NCI-H128 (cell line): ENCODE measurements around the gene POU2AF1.

Experiments used
- DNase-seq: peaks from one replicate; lab custom pipeline; 2025; ENCODE audit not compliant: unreplicated experiment; lab: John Stamatoyannopoulos, UW

Gene POU2AF1

DNA sequence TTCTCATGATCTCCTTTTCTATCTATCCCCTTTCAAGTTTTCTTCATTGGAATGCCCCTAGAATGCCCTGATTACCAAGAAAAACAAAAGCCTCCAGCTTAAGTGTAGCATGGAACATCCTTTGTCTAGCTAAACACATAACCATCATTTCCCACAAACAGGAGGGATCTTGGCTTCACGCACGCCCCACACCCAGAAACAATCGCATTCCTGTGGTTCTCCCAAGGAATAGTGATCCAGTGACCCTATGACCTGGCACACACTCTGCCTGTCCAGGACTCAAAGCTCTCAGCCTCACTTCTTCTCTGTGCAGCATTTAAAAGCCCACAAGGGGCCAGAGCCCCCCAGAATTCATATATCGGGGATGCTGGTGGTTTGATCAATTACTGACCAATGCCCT, 9.3 kb upstream of the POU2AF1 start:
- DNase-seq = no peak

DNA sequence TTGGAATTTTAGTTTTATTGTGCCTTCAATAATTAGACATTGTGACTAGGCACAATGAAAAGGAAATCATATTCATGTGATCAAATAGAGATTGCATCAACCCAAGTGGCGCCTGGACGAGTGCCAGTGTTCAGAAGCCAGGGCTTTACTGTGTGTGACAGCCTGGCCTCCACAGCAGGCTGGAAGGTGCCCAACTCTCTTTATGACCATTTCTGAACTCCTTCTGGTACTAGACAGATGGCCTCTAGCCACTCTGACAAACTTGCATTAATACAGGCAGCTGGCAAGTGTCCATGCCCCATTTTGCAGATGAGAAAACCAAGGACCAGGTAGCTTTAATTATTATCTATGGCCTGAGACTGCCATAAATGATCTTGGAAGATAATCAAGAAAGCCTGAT, 8.3 kb upstream of the POU2AF1 start:
- no peak for DNase-seq

GRCh38 chr11:111386611-111387150, 7.6 kb upstream of the POU2AF1 start:
- DNase-seq = no peak

- no peak for DNase-seq
Measured at GRCh38 chr11:111384494-111384893, 5.4 kb upstream of the POU2AF1 start.

DNA sequence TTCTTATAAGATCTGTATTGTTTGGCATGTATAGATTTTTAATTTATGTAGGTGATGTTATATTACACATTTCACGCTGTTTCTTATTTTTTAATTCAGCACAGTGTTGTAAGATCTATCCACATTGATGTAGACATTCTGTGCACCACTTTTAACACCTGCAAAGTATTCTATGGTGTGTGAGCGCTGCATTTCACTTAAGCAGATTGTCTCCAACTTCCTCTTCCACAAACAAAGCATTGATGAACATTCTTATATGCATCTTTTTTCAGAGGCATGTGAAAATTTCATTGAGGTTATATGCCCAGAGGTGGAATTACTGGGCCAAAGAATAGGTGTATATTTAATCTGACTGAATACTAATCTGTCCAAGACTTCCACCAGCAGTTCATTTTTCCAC, 3.4 kb upstream of the POU2AF1 start:
- no peak for DNase-seq

- no peak for DNase-seq
Measured at GRCh38 chr11:111379602-111380136, 594 bp upstream of the POU2AF1 start.

DNA sequence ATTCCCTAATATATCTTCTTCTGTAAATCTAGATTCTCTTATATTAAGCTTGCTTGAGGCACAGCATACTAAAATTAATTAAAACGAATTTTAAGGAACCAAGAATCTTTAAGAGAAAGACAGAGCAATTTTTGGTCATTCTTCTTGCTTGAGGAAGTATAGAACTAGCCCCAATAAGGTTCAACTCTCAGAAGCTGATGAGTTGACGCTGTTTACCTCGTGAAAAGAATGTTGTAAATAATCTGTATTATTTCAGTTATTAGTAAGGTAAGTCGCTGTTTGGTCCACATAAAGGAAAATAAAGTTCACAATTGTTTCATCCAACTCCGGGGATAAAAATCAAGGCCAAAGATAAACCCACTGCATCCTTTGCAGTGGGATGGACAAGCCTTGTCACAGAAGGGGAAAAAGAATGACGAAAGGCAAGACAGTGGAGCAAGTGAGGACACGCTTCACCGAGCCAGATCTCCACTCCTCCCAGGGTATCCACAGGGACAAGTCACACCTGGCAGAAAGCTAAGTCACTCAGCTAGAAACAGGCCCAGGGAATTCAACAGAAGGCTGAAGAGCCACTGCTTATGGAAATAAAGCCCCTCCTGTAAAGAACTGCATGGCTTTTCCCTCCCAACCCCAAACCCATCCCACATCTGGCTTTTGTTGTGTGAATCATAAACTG, 752 bp downstream of the POU2AF1 start:
- DNase-seq = no peak

DNA sequence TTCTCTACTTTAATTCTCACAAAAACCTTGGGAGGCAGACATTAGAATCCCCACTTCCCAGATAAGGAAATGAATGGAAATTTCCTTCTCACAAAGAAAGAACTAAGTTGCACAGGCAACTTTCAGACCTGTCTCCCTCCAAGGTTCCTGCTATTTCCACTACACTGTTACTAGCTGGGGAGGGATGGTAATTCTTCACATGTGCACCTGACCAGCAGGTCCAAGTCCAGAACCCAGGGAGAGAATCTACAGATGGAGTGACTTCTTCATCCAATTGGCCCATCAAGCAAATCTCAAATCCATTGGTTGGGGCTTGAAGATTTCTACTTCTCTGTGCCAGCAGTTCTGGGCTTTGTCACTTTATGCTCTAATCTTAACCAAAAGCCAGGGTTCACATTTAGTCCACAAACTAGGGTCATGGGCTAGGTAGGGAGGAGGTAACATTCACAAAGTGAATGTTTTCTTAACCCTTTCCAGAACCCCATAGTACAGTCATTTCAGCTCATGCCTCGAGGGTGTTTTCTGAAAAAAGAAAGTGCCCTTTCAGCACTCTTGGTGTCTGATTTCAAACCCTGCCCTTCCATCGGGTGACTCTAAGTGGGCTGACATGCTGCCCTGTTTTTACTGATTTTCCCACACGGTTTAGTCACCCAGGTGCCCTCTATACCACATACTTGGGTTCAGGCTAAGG, 2.7 kb downstream of the POU2AF1 start:
- no peak for DNase-seq

- DNase-seq = no peak
Measured at GRCh38 chr11:111373590-111373989, 5.5 kb downstream of the POU2AF1 start.

- DNase-seq = peak; percentile 20
Measured at GRCh38 chr11:111372538-111372937, 6.5 kb downstream of the POU2AF1 start.

DNA sequence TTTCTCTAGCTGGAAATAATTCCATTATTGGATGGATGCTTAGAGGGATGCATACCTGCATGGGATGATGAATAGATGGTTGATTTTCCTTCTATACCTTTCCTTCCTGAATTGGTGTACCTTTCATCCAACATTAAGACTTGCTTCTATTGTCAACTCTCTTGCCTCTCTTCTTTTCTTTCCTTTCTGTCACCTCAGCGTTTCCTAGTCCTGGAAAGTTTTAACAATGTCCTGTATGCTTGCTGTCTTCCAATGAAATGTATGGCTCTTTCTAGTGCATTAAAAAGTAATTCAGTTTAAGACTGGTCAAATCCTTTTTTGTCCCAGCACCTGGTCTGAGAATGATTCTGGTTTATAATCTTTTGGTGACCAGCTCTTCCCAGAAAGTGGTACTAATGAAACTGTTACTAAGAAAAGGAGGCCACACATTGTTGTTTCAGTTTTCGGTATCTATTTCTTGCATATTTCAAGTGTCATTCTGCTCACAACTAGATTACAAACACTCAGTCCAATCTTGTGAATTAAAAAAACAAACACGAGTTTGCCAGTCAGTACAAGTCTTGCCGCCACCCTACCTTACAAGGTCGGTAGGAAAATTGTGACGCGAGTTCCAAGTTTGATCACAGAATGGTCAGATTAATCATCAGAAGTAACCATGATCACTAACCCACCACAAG, 8.0 kb downstream of the POU2AF1 start:
- no peak for DNase-seq

DNA sequence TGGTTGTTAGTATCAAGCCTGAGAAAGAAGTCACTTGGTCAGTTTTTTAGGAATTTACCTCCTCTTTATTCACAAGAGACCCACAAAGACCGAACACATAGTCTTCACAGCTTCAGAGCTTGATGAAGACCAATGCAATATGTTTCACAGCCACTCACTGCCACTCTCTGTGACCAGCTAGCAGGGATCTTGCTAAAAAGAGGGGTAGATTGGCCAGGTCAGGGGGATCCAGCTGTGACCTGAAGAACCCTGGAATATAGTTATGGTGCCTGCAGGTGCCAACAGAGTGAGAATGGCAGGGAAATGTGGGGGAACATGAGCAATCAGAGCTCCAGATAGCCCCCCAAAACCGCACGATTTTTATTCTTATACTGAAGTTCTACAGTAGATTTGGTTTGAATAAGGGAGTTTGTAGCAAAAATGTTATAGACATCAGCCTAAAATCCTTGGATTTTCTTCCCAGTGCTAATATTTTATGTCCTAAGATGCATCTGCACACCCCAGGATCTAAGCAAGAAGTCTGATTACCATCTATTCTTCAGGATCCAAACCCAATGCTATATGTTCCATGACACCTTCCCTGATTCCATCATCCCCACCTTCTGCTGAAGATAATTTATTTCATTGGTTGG, 8.7 kb downstream of the POU2AF1 start:
- no peak for DNase-seq

DNA sequence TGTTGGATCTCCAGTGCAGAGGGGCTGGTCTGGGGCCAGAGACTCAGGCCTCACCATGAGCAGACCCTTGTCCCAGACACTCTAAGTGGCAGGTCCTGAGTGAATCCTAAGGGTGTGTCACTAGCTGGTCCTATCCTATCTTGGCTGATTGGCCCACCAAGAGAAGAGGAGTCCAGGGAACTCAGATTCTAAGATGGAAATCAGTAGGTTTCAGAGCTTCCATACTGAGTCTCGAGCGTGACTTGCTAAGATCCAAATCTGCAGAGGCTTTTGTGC, 10.9 kb downstream of the POU2AF1 start:
- no peak for DNase-seq

DNA sequence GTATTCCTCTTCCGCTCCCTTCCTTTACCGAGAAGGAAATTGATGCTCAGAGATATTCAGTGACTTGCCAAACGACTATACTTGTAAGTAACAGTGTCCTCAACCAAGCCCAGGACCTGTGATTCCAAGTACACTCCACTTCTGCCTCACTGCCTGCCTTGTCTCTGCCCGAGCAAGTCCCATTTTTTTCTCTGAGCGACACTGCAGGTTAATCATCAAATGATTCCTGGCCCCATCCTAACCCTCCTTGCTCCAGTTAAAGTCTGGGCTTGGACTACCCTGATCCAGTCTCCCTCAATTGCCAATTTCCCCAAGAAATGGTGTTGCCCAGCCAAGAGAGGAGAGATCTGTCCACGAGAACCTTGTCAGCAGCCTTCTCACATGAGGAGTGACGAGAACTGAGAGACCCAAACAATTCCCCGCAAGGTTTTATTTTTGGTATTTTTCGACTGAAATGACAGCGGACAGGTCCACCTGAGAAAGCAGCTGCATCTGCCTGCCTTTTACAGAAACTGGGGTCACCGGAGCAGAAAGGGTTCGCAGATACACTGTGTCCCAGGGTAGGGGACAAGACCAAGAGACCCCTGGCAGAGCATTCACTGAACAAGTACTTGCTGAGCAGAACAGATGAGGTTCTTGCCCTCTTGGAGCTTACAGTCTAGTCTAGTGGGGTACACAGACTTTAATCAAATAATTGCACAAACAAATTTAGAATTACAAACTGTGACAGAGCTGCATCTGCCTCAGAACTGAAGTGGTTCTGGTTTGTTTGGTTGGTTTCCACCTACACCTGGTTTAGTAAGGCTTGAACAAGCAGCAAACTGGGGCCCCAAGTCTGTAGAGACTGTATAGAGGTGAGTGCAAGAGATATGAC, 11.4 kb downstream of the POU2AF1 start:
- no peak for DNase-seq

DNA sequence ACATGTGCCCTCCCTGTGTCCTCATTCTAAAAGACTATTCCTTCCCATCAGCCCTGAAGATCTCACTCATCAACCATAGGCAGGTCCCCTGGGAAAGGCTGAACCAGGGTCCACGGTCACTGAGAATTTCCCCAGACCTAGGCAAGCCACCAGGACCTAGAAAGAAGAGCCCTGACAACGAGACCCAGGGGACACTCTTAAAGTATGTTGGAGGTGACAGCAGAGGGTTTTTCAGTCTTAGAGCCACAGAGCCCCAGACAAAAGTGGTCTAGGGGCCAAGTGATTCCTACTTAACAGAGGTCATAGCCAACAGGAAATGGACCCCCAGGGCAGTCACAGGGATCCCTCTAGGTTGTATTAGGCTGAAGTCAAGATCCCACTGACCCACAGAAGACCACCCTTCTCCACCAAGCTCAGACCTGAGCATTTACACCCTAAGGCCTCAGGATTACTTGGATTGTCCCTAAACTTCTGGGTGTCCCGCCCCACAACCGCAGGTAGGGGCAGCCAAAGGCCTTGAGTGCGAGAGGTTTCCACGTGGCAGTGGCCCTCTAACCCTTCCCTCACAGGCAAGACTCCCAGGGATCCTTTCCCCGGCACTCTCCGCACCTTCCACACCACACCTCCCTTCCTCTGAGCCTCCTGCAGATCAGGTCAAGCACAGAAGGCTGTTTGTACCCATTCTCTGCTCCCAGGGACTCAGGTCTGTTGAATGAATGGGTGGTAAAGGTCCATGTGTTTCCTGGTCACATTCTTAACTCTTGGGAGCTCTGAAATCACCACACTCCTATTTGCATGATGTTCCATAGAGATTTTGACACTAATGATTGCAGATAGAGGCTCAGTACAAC, 12.3 kb downstream of the POU2AF1 start:
- no peak for DNase-seq

DNA sequence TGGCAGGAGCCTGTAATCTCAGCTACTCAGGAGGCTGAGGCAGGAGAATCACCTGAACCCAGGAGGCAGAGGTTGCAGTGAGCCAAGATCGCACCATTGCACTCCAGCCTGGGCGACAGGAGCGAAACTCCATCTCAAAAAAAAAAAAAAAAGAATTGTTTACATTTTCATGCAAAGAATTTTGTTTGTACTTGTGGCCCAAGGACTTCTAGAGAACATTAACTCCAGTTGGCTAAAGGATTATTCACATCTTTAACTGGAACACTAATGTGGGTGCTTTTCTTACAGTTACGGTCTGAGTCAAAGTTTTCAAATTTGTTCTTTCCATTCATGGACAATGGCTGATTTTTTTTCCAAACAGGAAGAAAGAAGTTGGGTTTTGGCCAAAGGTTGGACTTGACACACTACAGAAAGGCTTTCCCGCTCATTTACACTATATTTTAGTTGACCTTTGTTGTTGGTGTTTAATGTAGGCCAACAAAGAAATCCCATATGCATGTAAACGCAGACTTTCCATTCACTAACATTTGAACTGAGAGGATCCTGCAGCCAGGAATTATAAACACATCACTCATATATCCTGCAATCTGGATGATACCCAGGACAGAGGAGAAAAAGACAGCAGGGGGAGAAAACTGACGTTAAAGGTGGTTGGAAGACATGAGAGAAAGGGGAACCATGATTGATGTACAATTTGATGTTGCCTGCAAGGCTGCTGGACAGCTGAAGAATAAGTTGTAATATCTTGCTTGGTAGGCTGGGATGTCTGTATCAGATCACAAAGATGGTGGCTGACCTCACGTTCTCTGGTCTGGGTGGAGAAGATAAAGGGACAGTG, 13.1 kb downstream of the POU2AF1 start:
- DNase-seq = no peak

- no peak for DNase-seq
Measured at GRCh38 chr11:111364503-111364902, 14.6 kb downstream of the POU2AF1 start.

GRCh38 chr11:111363985-111364384, 15.1 kb downstream of the POU2AF1 start:
- no peak for DNase-seq

GRCh38 chr11:111362887-111363411, 16.1 kb downstream of the POU2AF1 start:
- DNase-seq = no peak
